Epithelial cell of esophagus (primary cell): ENCODE data around the gene ABTB2.
A peak's percentile ranks its signal among the peaks of the same experiment; 100 is the strongest.

ENCODE experiments used
- DNase-seq: peaks from one replicate; pipeline ENCODE4 v3.0.0; 2010; ENCODE audit warnings: low read depth
- H3K4me3 ChIP-seq: 2 replicates; pipeline ENCODE4 v1.5.1; 2011; ENCODE audit warnings: mild to moderate bottlenecking, low read length, control low read depth
- TF ChIP-seq, protein P1 (sequence below): IDR thresholded peaks from 2 replicates; pipeline ENCODE4 v1.5.1; 2011; ENCODE audit warnings: low read depth, mild to moderate bottlenecking, low read length, control low read depth, inconsistent platforms; ENCODE audit not compliant: insufficient read depth; ENCODE audit errors: missing control alignments

Gene ABTB2

DNA sequence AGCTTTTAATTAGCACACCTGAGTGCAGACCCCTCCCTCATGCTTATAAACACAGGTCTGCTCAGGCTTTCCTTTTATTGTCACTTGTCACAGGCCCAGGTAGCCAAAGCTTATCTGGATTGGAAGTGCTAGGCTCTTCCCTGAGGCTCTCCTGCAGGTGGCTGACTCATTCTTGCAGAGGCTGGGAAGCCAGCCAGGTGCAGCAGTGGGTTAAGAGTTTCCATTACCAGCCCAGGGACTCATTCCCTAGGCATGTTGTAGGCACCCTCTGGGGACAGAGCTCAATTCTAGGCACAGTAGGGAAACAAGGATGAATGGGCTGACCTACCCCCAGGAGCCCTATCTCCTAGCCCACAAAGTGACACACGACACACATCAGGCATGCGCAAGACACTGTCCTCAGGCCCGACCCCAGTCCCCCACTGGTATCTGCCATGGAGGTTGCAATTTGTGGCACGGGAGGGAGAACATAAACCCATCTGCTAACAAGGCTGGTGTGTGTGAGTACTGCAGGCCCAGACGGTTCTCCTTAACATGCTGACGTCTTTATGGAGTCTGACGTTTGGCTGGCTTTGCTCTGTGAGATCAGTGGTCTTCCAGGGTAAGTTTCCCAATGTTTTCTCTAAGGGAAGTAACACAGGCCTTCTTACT, 94.2 kb downstream of the ABTB2 start:
- no peak overlapping the region for H3K4me3 ChIP-seq
- TF ChIP-seq, protein P1, sequence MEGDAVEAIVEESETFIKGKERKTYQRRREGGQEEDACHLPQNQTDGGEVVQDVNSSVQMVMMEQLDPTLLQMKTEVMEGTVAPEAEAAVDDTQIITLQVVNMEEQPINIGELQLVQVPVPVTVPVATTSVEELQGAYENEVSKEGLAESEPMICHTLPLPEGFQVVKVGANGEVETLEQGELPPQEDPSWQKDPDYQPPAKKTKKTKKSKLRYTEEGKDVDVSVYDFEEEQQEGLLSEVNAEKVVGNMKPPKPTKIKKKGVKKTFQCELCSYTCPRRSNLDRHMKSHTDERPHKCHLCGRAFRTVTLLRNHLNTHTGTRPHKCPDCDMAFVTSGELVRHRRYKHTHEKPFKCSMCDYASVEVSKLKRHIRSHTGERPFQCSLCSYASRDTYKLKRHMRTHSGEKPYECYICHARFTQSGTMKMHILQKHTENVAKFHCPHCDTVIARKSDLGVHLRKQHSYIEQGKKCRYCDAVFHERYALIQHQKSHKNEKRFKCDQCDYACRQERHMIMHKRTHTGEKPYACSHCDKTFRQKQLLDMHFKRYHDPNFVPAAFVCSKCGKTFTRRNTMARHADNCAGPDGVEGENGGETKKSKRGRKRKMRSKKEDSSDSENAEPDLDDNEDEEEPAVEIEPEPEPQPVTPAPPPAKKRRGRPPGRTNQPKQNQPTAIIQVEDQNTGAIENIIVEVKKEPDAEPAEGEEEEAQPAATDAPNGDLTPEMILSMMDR, result no peak
- DNase-seq, result peak; percentile 93

DNA sequence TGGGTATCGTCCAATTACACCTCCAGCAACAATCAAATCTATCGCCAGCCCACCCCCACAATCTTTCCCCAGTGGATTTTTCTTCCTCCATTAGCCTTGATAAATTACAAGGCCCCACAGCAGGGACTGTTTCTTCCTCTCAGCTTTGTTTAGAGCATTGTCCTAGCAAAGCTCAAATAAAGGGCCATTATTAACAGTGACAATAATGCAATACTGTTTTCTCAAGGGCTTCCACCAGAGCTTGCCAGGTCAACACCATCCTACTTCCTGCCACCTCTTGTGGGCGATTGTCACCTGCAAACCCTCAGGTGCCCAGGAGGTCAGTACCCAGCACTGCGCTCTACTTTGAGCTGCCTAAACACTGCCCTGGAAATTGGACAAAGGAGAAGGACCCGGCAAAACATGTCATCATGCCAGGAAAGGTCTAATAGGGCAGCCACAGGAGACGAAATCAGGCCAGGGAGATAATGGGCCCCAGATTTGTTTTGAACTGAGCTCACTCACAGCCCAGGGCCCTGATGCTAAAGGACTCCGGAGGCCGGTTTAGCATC, 95.2 kb downstream of the ABTB2 start:
- H3K4me3 ChIP-seq, result no peak overlapping the region
- TF ChIP-seq, protein P1, result no peak
- DNase-seq, result no peak

DNA sequence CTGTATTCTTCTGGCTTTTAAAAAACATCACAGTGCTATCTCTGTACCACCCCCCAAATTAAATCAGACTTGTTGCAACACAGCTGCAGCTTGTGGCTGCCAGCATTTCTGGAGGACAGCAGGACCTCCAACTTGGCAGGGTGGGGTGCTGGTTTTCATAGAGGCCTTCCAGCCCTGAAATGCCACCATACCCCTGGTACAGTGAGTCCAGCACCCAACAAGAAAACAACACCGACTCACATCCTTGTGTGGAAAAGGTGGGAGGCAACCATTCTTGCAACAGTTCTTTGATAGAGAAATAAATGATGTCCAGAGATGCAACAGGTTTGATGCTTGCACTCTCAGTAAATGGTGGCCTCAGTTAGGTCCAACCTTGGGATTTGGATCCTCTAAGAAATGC, 96.0 kb downstream of the ABTB2 start:
- no peak overlapping the region for H3K4me3 ChIP-seq
- TF ChIP-seq, protein P1, result no peak
- DNase-seq, result no peak

DNA sequence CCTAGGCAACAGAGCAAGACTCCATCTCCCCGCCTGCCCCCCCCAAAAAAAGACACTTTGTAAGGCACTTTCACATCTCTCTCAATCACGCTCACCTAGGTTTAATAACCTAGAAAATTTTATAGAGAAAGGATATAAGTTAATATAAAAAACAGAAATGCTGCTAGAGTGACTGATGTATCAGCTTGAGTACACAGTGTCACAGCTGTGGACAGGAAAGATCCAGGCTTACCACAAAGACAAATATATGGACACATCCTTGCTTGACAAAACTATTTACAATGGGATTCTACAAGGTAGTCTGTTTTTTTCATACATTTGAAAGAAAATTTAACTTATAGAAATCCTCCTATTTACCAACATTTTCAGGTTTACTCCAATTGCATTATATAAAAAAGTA, 96.7 kb downstream of the ABTB2 start:
- no peak for DNase-seq
- H3K4me3 ChIP-seq, result no peak overlapping the region
- TF ChIP-seq, protein P1, result no peak

DNA sequence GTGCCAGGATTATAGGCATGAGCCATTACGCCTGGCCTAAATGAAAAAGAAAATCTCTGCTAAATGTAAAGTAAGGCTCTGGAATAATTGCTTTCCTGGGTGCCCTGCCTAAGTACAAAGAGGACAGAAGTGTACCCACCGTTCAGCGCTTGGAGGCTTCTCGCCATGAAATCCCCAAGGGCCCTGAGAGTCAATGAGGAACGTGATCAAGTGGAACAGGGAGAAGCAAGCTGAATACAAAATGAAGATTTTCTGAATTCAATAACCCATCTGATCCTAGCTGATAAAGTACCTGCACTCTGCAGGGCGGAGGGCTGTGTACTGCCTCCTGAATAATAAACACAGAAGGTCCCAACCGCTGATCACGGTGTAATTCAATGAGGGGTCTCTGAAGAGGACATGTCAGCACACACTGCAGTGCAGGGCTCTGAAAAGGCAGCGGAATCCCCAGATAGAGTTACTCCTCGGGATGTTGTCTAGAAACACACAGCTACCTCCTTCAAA, 97.7 kb downstream of the ABTB2 start:
- TF ChIP-seq, protein P1, result no peak
- no peak for DNase-seq

DNA sequence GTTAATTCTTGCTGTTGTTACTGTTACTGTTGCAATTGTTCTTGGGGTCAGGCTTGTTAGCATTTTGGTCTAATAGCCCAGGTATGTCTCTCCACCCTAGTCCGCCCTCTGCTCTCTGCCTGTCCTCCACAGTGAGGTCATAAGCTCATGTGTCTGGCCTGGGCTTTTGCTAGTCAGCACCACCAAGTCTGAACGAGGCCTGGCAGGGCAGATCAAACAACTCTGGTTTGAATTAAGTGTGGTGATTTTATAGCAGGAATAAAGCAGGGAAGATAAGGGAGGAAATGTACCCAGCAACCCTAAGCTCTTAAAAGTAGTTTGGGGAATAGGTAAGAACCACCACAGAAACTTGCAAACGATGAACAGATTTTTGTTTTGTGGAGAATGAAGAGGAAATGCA, 98.7 kb downstream of the ABTB2 start:
- TF ChIP-seq, protein P1, result no peak
- no peak overlapping the region for H3K4me3 ChIP-seq
- no peak for DNase-seq

More for the DNA sequence above, 97.7 kb downstream of the ABTB2 start:
- no peak overlapping the region for H3K4me3 ChIP-seq

DNA sequence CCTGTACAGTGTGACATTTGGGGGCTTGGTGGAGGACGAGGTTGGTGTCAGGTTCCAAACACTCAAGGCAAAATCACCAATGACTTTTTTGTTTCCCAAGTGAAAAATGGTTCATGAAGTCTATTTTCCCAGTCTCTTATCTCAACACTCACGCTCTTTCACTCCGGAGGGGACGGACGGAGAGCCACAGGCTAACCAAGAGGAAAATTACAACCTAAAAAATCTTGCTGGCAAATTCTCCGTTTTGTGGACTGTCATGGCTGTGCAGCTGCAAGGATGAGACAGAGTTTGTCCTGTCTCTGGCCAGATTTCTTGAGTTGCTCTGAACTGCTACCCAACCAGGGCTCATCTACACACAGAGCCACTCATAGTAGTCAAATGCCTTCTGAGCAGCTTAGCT, 101.2 kb downstream of the ABTB2 start:
- no peak overlapping the region for H3K4me3 ChIP-seq
- DNase-seq, result no peak
- TF ChIP-seq, protein P1, result no peak
